NCI-H82 treated with DMSO at 0.1 percent for 48 hours (cell line): ENCODE results near the gene CDC14A.
"Not testable (repeated sequence)": the region's sequence is repeated elsewhere in the genome, so short reads cannot be mapped to it uniquely, and the experiment has no call there.

Source experiments
- DNase-seq: peaks from one replicate; lab custom pipeline; 2025; ENCODE audit not compliant: unreplicated experiment; lab: John Stamatoyannopoulos, UW

CDC14A gene

DNA sequence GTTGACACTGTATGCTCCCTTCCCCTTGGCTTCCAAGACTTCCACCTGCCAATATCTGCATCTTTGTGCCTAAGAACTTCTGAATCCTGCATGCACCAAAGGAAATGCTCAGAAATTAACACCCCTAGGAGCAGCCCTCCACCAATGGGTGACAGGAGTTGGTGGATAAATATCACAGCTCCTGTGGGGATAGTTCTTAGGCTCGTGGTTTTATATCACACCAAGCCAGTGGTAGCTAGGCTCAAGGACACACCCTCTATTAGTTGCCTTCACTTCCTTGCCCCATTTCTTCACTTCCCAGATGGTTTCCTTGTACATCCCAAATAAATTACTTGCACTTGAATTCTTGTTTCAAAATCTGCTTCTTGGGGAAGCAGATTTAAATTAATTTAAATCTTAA is 16.9 kb upstream of the CDC14A start:
- no peak for DNase-seq

DNA sequence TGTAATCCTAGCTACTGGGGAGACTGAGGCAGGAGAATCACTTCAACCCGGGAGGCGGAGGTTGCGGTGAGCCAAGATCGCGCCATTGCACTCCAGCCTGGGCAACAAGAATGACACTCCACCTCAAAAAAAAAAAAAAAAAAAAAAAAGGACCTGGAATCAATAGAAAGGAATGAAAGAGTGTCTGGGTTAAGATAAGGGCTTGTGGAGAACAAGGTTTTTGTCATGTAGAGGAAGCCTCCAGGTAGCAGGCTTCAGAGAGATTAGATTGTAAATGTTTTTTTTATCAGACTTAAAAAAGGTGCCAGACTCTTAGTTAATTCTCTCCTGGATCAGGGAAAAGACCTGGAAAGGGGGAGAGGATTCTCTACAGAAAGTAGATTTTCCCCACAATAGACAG is 14.4 kb upstream of the CDC14A start:
- DNase-seq, result not testable (repeated sequence)

DNA sequence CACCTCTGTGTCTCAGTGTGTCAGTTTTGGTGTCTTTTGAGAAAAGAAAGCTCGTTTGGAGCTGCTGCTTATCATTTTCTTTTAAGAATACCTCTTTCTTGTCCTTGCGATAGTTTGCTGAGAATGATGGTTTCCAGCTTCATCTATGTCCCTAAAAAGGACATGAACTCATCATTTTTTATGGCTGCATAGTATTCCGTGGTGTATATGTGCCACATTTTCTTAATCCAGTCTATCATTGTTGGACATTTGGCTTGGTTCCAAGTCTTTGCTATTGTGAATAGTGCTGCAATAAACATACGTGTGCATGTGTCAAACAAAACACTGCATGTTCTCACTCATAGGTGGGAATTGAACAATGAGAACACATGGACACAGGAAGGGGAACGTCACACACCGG is 12.6 kb upstream of the CDC14A start:
- not testable (repeated sequence) for DNase-seq

DNA sequence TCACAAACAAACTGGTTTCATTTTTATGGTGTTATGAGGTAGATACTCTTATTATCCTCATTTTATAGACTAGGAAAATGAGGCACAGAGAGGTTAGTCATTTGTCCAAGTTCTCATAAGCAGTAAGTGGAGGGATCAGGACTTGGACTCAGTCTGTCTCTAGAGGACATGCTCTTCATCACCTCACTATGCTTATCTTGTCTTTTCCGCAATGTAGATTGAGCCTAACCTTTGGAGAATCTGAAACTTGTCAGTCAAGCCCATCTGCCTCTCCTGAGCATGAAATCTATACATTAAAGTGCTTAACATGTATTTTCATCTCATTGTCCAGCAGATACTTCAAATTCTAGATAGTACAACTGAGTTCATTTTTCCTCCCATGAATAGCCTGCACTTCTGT is 11.8 kb upstream of the CDC14A start:
- no peak for DNase-seq

DNA sequence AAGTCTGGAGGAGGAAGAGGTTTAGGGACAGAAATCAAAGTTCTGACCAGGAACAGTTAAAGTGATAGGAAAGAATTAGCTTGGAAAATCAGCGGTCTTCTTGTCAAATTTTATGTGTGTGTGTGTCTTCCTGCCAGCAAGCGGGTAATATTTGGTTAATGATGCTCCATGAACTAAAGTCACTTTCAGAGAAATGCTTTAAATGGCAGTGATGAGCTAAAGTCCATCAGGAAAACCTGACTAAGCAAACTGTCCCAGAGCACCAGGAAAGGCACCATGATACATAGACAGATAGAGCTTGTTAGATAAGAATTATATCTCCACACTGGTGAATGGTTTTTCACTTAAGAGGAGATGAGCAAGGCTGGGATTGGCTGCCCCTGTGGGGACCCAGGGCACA is 10.0 kb upstream of the CDC14A start:
- no peak for DNase-seq

DNA sequence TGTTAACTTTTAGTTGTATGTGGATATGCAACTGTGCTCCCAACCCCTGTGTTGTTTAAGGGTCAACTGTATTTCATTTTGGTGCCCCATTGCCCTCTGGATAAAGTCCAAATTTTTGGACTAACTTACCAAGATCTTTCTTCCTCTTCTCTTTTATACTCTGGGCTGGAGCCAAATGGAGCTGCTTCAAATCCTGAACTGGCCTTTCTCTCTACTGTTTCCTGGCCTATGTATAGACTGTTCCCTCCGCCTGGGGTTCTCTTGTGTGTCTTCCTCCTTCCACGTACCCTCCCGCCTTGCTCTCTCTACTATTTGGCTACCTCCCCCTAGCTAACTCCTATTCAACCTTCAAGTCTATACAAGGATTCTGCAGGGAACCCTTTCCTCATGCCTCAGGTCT is 8.4 kb upstream of the CDC14A start:
- no peak for DNase-seq

DNA sequence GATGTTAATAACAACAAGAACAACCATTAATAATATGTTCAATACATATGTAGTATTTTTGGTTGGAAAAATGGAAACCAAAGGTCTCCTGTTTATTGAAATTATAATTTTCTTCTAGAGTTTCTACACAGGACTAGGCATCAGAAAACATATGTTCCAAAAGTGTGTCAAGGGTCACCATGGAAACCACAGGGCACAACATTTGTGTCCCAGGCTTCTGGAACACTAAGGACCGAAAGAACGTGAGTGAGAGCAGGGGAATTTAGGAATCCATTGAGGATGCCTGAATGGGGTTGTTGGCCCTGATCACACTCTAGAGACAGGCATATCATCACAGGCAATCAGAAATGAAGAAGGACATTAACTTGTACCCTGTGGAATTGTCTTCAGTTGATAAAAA is 7.5 kb upstream of the CDC14A start:
- no peak for DNase-seq

DNA sequence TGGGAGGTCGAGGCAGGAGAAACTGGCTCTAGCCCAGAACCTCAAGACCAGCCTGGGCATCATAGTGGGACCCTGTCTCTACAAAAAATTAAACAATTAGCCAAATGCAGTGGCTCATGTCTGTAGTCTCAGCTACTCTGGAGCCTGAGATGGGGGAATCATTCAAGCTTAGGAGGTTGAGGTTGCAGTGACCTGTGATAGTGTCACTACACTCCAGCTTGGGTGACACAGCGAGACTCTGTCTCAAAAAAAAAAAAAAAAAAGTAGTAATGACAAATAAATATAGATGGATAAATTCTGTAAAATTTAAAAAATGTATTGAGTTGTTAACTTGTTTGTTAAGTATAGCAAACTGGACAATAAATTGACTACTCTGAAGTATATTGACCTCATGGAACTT is 5.9 kb upstream of the CDC14A start:
- no peak for DNase-seq

DNA sequence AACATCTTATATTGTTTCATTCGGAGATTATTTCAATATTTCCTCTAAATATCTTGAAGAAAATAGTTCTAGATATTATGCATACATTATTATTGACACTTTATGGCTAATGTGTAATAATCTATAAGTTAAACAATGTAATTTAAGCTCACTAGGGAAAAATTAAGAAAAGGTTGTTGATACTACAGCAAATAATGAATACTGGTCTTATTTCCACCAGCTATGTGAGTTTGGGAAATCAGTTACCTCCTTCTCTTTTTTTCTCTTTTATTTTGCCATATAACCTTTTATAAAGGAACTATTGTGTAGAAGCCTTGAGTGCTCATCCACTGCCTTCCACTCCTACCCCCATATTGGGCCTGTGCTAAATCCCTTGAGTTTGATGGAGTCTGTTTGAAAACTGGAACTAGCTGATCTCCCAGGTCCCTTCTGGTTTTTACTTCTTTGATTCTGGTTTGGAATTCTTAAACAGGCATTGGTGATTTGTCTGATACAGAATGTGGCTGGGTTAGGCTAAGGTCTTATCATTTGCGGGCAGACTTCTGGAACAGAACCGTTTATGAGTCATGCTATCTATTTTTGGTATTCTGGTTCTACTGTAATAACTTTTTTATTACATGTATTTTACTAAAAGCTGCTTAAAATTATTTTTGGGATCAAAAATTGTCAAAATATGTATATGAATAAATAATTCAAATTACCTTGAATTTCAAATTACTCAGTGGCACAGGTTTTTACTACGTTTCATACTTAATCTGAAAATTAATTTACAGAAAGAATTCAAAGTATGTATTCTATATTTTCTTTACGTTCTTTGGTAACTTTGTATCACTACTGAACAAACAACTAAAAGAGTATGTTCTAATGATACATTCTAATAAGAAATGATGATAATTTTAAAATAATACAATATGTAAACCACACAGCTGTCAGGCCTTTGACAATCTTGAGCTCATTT is 5.0 kb upstream of the CDC14A start:
- no peak for DNase-seq

DNA sequence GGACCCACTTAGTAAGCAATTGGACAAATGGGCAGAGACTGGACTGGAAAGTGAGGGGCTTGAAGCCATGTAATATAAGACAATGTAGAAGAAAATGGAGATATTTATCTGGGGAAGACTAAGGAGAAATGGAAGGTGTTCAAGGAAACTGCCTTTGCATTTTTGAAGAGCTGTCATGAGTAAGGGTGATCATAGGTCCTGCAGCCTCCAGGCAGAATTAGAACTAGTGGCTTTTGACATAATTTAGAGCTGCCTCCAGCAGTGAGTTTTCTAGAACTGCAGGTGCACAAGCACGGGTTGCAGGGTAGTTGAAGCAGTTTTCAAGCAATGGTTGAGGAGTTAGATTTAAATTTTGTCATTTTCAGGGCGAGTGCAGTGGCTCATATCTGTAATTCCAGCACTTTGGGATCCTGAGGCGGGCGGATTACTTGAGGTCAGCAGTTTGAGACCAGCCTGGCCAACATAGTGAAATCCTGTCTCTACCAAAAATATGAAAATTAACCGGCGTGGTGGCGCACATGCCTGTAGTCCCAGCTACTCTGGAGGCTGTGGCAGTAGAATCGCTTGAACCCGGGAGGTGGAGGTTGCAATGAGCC is 3.7 kb upstream of the CDC14A start:
- DNase-seq, result no peak

DNA sequence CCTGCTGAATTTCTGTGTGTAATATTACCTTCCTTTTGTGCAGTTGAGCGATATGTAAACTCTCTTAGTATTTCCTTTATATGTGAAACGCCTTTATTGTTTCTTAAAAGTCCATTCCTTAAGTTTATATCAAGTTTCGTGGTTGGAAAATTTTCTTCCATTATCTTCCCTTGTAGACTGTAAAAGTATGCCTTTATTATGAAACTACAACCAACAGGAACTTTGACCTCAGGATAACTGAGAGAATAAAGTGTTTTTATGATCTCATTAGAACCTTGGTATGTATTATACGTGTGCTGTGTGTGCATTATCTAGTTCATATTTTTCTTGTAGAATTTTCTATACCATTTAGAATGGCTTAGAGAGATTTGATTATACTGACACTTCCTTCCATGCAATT is 3.1 kb upstream of the CDC14A start:
- DNase-seq, result no peak

DNA sequence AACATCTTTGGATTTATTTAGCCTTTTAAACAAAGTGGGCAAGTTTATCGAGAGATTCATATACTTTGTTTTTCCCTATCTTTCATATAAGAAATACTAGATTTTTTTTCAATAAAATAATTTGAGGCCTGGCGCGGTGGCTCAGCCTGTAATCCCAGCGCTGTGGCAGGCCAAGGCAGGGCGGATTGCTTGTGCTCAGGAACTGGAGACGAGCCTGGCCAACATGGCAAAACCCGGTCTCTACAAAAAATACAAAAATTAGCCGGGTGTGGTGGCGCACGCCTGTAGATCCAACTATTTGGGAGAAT is 1.6 kb upstream of the CDC14A start:
- DNase-seq, result no peak

DNA sequence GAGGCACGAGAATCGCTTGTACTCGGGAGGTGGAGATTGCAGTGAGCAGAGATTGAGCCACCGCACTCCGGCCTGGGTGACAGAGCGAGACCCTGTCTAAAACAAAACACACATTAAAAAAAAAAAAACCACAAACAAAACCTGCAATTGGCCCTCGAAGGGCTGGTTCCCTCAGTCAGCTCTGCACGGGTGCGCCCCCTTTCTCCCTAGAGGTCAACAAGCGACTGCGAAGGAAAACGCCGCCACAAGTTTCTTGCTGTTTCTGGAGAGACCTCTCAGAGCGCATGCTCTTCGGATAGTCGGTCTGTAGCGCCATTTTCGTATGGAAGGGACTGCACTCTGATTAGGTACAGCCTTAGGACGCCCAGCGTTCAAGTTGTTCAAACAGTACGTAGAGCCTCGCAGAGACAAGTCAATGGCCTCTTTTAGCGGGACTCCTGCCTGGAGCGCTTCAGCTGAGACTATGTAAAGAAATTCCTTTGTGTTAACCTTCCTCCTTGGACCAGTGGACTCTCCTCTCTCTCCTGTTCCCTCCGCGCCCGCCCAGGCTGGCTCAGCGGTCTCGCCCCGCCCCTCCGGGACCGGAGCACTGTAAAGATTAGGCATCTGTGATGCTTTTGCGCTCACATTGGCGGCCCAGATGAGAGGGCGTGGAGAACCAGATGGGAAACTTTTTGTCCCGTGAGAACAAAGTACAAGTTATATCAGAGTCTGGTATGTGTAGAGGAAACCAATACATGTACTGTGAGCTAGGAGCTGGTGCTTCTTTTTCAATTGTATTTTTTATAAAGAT is 1.0 kb upstream of the CDC14A start:
- DNase-seq, result peak; percentile 93

DNA sequence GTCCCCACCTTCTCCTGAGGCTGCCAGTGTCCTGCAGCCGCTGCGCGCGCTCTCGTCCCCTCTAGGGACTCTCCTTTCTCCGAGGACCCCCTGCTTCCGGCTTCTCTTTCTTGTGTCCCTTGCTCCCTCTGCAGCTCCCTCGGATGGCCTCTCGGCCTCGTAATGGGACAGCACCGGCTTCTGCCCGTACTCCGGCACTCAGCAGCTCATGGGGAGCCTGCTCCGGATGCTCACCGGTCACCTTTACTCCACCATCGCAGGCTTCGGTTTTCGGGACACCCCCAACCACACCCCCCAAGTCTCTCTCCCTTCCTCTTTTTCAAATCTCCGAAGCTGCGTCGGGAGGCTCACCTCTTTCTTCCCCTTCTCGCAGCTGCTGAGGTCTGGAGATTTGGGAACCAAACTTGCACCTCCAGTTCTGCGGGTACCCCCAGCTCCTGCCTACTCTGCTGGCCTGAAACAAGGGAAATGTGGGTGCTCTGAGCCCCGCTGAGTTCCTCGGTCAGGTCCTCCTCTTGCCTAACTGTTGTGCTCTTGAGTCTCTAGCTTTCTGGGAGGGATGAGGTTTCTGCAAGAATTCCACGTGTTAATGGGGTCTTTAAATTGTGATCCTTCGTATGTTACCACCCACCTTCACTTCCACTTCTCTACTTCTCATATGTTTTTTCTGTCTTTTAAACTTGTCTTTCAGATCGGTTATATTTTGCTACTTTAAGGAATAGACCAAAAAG is 930 bp downstream of the CDC14A start:
- no peak for DNase-seq

DNA sequence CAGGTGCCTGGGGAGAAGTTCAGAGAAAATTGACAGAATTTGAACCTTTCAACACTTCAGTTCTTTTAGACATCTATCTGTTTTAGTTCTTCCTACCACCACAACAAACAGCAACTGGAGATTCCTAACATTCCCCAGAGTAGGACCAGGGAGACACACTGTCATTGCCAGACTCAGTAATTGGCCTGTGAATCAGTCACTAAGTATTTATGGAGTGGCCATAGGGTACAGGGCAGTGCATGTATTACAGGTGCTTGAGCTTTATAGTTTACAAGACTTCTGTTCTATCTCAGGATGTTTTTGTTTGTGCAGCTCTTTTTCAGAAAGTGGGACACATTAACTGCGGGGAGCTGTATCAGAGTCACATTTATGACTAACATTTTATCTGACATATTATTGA is 1.7 kb downstream of the CDC14A start:
- DNase-seq, result no peak

DNA sequence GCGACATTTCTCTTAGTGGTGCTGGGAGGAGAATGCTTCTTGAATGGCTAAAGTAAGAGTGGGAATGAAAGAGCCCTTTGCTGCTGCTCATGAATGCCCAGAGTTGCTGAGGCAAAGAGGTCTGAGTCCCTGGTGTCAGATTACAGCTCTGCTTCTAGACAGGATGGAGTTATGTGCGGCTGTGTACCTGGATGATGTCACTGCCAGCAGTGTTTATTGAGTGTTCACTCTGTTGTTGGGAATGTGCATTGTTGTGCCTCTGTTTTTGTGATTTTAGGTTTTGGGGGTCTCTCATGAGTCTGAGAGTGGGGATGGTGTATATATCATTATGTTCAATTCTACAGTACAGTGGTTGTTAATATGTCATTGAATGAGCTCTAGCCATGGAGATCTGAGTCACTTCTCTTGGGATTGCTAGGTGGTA is 2.7 kb downstream of the CDC14A start:
- DNase-seq, result no peak

DNA sequence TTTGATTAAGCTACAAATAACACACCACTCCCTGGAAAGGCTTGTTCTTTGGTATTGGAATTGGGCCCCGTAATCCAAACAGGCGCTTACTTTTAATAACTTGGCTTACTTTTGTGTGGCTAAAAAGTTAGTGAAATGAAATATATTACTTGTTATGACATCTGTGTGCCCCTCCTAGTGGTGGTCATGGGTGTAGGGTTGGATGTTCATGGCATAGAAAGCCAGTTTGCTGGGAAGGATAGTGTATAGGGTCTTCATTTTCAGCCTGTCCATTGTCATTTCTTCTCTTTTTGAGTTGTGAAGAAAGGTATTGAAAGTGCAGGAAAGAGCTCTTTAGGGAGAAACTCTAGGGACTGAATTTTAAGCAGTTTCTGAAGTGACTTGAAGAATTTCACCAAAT is 5.9 kb downstream of the CDC14A start:
- DNase-seq, result no peak

DNA sequence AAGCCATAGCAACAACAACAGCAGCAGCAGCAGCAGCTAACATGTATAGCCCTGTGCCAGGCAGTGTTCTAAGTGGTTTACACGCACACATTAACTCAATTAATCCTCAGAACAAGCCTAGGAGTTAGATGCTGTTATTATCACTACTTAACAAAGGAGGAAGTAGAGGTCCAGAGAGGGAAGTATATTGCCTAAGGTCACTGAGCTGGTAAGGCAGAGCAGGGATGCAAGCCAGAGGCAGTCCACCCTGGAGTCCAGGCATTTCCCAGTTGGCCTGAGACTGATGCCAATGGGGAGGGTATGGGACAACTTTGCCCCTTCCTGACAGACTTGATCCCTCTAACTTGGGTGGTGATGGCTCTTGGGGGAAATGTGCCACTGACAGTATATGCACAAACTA is 6.8 kb downstream of the CDC14A start:
- peak; percentile 26 for DNase-seq

DNA sequence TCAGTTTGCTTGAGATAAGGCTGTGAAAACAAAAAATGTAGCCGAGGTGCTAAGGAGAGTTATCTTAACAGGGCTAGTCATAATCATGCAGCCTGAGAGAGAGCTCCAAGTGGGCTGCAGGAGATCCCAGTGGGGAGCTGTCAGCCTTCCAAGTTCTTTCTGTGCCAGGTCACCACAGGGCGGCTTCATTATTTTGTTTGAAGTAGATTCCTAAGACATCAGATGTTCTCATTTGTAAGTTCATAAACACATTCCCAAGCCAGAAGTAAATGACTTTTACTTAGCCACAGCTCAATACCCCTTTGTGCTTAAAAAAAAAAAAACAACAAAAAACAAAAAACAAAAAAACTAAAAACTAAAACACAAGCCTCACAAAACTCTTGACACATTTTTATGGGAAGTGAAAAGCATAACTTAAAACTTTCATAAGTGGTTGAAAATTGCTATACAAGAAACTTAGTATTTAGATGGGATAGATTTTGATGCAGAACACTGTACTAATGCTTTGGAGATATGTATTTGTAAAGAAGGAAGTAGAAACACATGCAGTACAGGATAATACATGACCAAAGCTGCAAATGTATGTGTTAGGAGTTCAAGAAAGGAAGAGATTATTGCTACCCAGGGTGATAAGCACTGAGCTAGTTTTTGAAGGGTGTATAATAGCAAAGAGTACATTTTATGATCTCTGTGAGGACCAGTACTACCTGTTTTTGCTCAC is 8.6 kb downstream of the CDC14A start:
- no peak for DNase-seq

DNA sequence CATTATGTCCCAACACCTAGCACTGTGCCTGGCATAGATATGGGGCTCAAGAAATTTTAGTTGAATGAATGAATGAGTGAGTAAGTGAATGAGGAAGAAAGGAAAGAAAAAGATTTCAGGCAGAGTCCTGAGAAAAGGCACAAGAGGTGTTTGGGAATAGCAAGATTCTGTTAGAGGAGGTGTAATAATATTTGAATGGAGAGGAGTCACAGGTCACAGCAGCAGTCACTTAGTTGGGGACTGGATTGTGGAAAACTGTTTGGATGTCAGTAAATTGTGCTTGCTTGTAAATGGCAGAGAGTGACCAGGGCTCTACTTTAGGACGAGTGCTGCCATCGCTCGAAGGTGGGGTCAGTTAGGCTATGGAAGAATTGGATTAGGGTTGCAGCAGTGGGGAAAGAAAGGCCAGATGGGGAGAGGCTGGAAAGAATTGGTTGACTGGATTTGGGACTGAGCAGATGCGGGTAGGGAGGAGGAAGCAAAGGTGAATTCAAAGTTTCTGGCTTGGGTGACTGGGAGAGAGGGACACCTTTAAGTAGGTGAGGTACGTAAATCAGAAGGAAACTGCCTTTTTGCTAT is 9.3 kb downstream of the CDC14A start:
- DNase-seq, result peak; percentile 46
